Neural crest cell (in vitro differentiated cells): ENCODE results near the gene UNCX. TPM values are rescaled to one million over a fixed set of nuclear protein-coding genes. Genes with fewer than 3 reads are reported as not detected.

ENCODE experiments used
- DNase-seq: peaks from one replicate; pipeline ENCODE4 v3.0.0; 2021; ENCODE audit warnings: low read depth, mixed read lengths, low spot score
- H3K27ac Mint-ChIP-seq: one replicate; pipeline ENCODE4 v1.8.0; 2021; ENCODE audit warnings: mild to moderate bottlenecking, mixed read lengths; ENCODE audit not compliant: unreplicated experiment
- H3K27me3 Mint-ChIP-seq: 2 replicates; pipeline ENCODE4 v1.8.0; 2021; ENCODE audit warnings: low read depth, mild to moderate bottlenecking, mixed read lengths
- H3K36me3 Mint-ChIP-seq: 2 replicates; pipeline ENCODE4 v1.8.0; 2021; ENCODE audit warnings: low read depth, mild to moderate bottlenecking, mixed read lengths
- H3K4me1 Mint-ChIP-seq: 2 replicates; pipeline ENCODE4 v1.8.0; 2021; ENCODE audit warnings: mixed read lengths
- H3K4me3 Mint-ChIP-seq: one replicate; pipeline ENCODE4 v1.8.0; 2021; ENCODE audit warnings: mild to moderate bottlenecking, mixed read lengths
- H3K9me3 Mint-ChIP-seq: 2 replicates; pipeline ENCODE4 v1.8.0; 2021; ENCODE audit warnings: mixed read lengths
- CTCF ChIP-seq: fragments of 200-600 bp; sonication (generic); conservative IDR thresholded peaks from 2 replicates; pipeline ENCODE4 v1.5.0; 2021; ENCODE audit warnings: antibody characterized with exemption, mild to moderate bottlenecking
- total RNA-seq: library from RNA; stranded (reverse); gene quantifications from 2 replicates; pipeline ENCODE4 v1.2.1, GENCODE V29; 2021

The UNCX gene
- total RNA-seq, 1 donor from 2014 or later: 2.4 TPM

- Mint-ChIP-seq H3K4me1 (peaks cover 12% of the 10 kb centered on the region), H3K9me3 (no peaks in the 10 kb centered on the region), H3K36me3 (peaks cover 3% of the 10 kb centered on the region), H3K27me3 (peaks cover 78% of the 10 kb centered on the region), H3K4me3 (peak overlapping the region; percentile 38), H3K27ac (no peak overlapping the region)
- no peak for DNase-seq
- TF ChIP-seq CTCF: no peak
Measured at GRCh38 chr7:1234049-1234880, 1.6 kb downstream of the UNCX start.

- TF ChIP-seq CTCF: no peak
- no peak overlapping the region for H3K4me3 Mint-ChIP-seq
- H3K36me3 Mint-ChIP-seq: peaks cover 3% of the 10 kb centered on the region
- H3K4me1 Mint-ChIP-seq: peaks cover 12% of the 10 kb centered on the region
- no peak for DNase-seq
- peaks cover 82% of the 10 kb centered on the region for H3K27me3 Mint-ChIP-seq
- no peak overlapping the region for H3K27ac Mint-ChIP-seq
- no peaks in the 10 kb centered on the region for H3K9me3 Mint-ChIP-seq
Measured at GRCh38 chr7:1234881-1235500, 2.3 kb downstream of the UNCX start.

- H3K4me3 Mint-ChIP-seq: no peak overlapping the region
- peaks cover 3% of the 10 kb centered on the region for H3K36me3 Mint-ChIP-seq
Measured at GRCh38 chr7:1235501-1236131, 2.9 kb downstream of the UNCX start.

GRCh38 chr7:1236132-1236661 lies 3.5 kb downstream of the UNCX start:
- no peak for TF ChIP-seq CTCF
- Mint-ChIP-seq H3K27me3 (peaks cover 83% of the 10 kb centered on the region), H3K27ac (no peak overlapping the region), H3K9me3 (no peaks in the 10 kb centered on the region), H3K36me3 (peaks cover 3% of the 10 kb centered on the region), H3K4me3 (no peak overlapping the region), H3K4me1 (peaks cover 4% of the 10 kb centered on the region)
- DNase-seq: no peak

More at GRCh38 chr7:1235501-1236131, 2.9 kb downstream of the UNCX start:
- Mint-ChIP-seq H3K9me3 (no peaks in the 10 kb centered on the region), H3K27ac (no peak overlapping the region), H3K4me1 (peaks cover 9% of the 10 kb centered on the region), H3K27me3 (peaks cover 84% of the 10 kb centered on the region)
- DNase-seq: no peak
- no peak for TF ChIP-seq CTCF

- no peak for TF ChIP-seq CTCF
- Mint-ChIP-seq H3K27me3 (peaks cover 79% of the 10 kb centered on the region), H3K27ac (no peak overlapping the region), H3K4me1 (peaks cover 3% of the 10 kb centered on the region), H3K4me3 (no peak overlapping the region), H3K9me3 (no peaks in the 10 kb centered on the region), H3K36me3 (peaks cover 2% of the 10 kb centered on the region)
- no peak for DNase-seq
Measured at GRCh38 chr7:1236831-1237701, 4.4 kb downstream of the UNCX start.
